Pancreas (tissue), 10 donors: ENCODE measurements around the gene DNAL1. TPM values are rescaled to one million over a fixed set of nuclear protein-coding genes. Genes with fewer than 3 reads are reported as not detected.
A peak's percentile ranks its signal among the peaks of the same experiment; 100 is the strongest.

ENCODE experiments used
- ATAC-seq, 4 donors: fragments of 200-7000 bp; cut with Tn5 transposase; one replicate each; pipeline versions ENCODE4 v1.8.0 to v1.9.1; 2020; ENCODE audit warnings: mild to moderate bottlenecking in 4 of 4, moderate library complexity in 4 of 4
- DNase-seq, 6 donors: peaks; one replicate each; pipeline ENCODE4 v3.0.0-alpha.2; 2020
- FAIRE-seq: peaks from 2 replicates; lab custom pipeline; 2012; peaks lifted over from hg19 to GRCh38; lab: Jason Lieb, UNC
- H3K27ac ChIP-seq, 4 donors: fragments of 200-600 bp; sonication (generic); 1 replicate in 3 of 4; 2 replicates in 1 of 4; pipeline versions ENCODE4 v1.5.0 to v1.8.0; 2020
- H3K27me3 ChIP-seq, 4 donors: fragments of 200-600 bp; one replicate each; pipeline ENCODE4 v1.8.0; 2021
- H3K36me3 ChIP-seq, 3 donors: fragments of 200-600 bp; sonication (generic) in 1 of 3; one replicate each; pipeline versions ENCODE4 v1.5.0 to v1.8.0; 2020 to 2021
- H3K4me1 ChIP-seq, 3 donors: fragments of 200-600 bp; one replicate each; pipeline ENCODE4 v1.8.0; 2021
- H3K4me3 ChIP-seq, 4 donors: fragments of 200-600 bp; sonication (generic) in 2 of 4; one replicate each; pipeline versions ENCODE4 v1.5.0 to v1.8.0; 2020 to 2021
- H3K9me3 ChIP-seq, 4 donors: fragments of 200-600 bp; one replicate each; pipeline ENCODE4 v1.8.0; 2021
- CTCF ChIP-seq, 4 donors: fragments of 200-600 bp; sonication (generic) in 3 of 4; IDR thresholded peaks; one replicate each; pipeline versions ENCODE4 v1.5.0 to v1.8.0; 2021; ENCODE audit warnings: antibody characterized with exemption in 4 of 4
- WGBS, 2 donors: extraction: QIAGEN DNeasy Blood & Tissue Kit; methylation state at CpG; one replicate each; pipeline ENCODE4 v1.1.7; 2013; 5-methylcytosine and 5-hydroxymethylcytosine counted together
- intact Hi-C, 3 donors: fragments of 100-400 bp; cut with DNase I; formaldehyde crosslinking; loops; one replicate each; pipeline versions ENCODE4 v1.11.1 to v1.14.2; 2022
- polyA plus RNA-seq, 2 donors: library from polyadenylated mRNA; stranded (reverse); fragments of 200-250 nt; gene quantifications; one replicate each; pipeline ENCODE4 v1.2.3, GENCODE V29; 2013
- total RNA-seq, 6 donors: library from RNA; stranded (reverse); fragmentation: NEBNext Ultra II Directional in 4 of 6; extraction: Animal tissue kit (Norgen Biotek cat#: 25700) in 4 of 6; gene quantifications; one replicate each; pipeline versions ENCODE4 v1.2.1 to v1.2.4, GENCODE V29; 2021 to 2023
- donor health status: healthy with polysubstance abuse.
- donor health status: DM: no; HTN: no; CAD: no; lungs with moderate emphysema.
- donor health status: DM: no; HTN: no; CAD: no.
- donor health status: control.
- donor health status: control.
- donor health status: Bipolar disorder and iron deficiency.
- donor health status: DM: yes; HTN: yes; CAD: no.
- donor health status: DM: no; HTN: no; CAD: no.
- donor health status: DM: no; HTN: no; CAD: no.
- donor health status: DM: yes; HTN: yes; CAD: no.

The DNAL1 gene
- total and polyA plus RNA-seq, 8 donors: 3.2 to 9.2 (median 5.2) TPM

- no peak for ATAC-seq
- H3K36me3 ChIP-seq: no peaks in the 10 kb centered on the region
- no peak overlapping the region for H3K4me3 ChIP-seq
- 60 to 62% methylated on average over 2 of the region's 2 CpGs for WGBS, 2 donors
- H3K27me3 ChIP-seq: no peaks in the 10 kb centered on the region
- intact Hi-C loops: no loop called here
- no peak for DNase-seq
- H3K9me3 ChIP-seq: no peaks in the 10 kb centered on the region
- H3K4me1 ChIP-seq: no peaks in the 10 kb centered on the region
- H3K27ac ChIP-seq: no peak overlapping the region
- no peak for TF ChIP-seq CTCF (IDR thresholded peaks at IDR 0.05)
- FAIRE-seq: no peak
Observed at GRCh38 chr14:73660511-73660910, 15.7 kb downstream of the DNAL1 start.

- Histone ChIP-seq H3K36me3 (no peaks in the 10 kb centered on the region), H3K27ac (no peak overlapping the region), H3K4me1 (no peaks in the 10 kb centered on the region), H3K9me3 (no peaks in the 10 kb centered on the region), H3K27me3 (no peaks in the 10 kb centered on the region), H3K4me3 (no peak overlapping the region)
- no peak for ATAC-seq
- no peak for TF ChIP-seq CTCF (IDR thresholded peaks at IDR 0.05)
- DNase-seq: no peak
- 75 to 82% methylated on average over 2 of the region's 2 CpGs for WGBS, 2 donors
- intact Hi-C loops: no loop called here
- FAIRE-seq: no peak
Observed at GRCh38 chr14:73661872-73662271, 17.1 kb downstream of the DNAL1 start.

- FAIRE-seq: no peak
Observed at GRCh38 chr14:73662487-73662943, 17.7 kb downstream of the DNAL1 start.

GRCh38 chr14:73663548-73664212 lies 18.9 kb downstream of the DNAL1 start:
- no peak for FAIRE-seq
- no peak for DNase-seq
- Histone ChIP-seq H3K27ac (no peak overlapping the region), H3K4me3 (no peak overlapping the region), H3K36me3 (no peaks in the 10 kb centered on the region), H3K9me3 (no peaks in the 10 kb centered on the region), H3K4me1 (no peaks in the 10 kb centered on the region), H3K27me3 (no peaks in the 10 kb centered on the region)
- no peak for TF ChIP-seq CTCF (IDR thresholded peaks at IDR 0.05)
- intact Hi-C loops: no loop called here
- peak in 1 of 4 donors; percentile 23 for ATAC-seq

More at GRCh38 chr14:73662487-73662943, 17.7 kb downstream of the DNAL1 start:
- DNase-seq (no peak), ATAC-seq (peak in 3 of 4 donors; percentile 32 to 61 (median 56))
- intact Hi-C loops: no loop called here
- H3K9me3 ChIP-seq: no peaks in the 10 kb centered on the region
- H3K36me3 ChIP-seq: no peaks in the 10 kb centered on the region
- WGBS, 2 donors: 92 to 100% methylated on average over 1 of the region's 1 CpG
- no peak overlapping the region for H3K4me3 ChIP-seq
- TF ChIP-seq CTCF (IDR thresholded peaks at IDR 0.05): no peak
- no peak overlapping the region for H3K27ac ChIP-seq
- H3K4me1 ChIP-seq: no peaks in the 10 kb centered on the region
- H3K27me3 ChIP-seq: no peaks in the 10 kb centered on the region

GRCh38 chr14:73665130-73665529 lies 20.3 kb downstream of the DNAL1 start:
- H3K27me3 ChIP-seq: no peaks in the 10 kb centered on the region
- no peak for FAIRE-seq
- 93 to 94% methylated on average over 2 of the region's 2 CpGs for WGBS, 2 donors
- no peaks in the 10 kb centered on the region for H3K9me3 ChIP-seq
- intact Hi-C loops: no loop called here
- no peaks in the 10 kb centered on the region for H3K36me3 ChIP-seq
- H3K4me3 ChIP-seq: no peak overlapping the region
- no peak for ATAC-seq
- no peak for DNase-seq
- H3K27ac ChIP-seq: no peak overlapping the region
- TF ChIP-seq CTCF (IDR thresholded peaks at IDR 0.05): no peak
- no peaks in the 10 kb centered on the region for H3K4me1 ChIP-seq
